GM18951 (cell line): ENCODE data around the gene MOSMO.
"Not testable (repeated sequence)": the region's sequence is repeated elsewhere in the genome, so short reads cannot be mapped to it uniquely, and the experiment has no call there.

ENCODE experiments used
- POLR2A ChIP-seq: IDR thresholded peaks from 4 replicates; pipeline ENCODE4 v1.6.1; 2011; ENCODE audit warnings: mild to moderate bottlenecking; ENCODE audit not compliant: insufficient read length, insufficient read depth; ENCODE audit errors: extremely low read depth
- in situ Hi-C: fragments of 300-500 bp; cut with MboI; formaldehyde crosslinking; loops from one replicate; pipeline ENCODE4 v1.12.0; 2022; ENCODE audit warnings: low sequenced_read_pairs, mixed read lengths, inconsistent platforms; ENCODE audit not compliant: unreplicated experiment

MOSMO gene

DNA sequence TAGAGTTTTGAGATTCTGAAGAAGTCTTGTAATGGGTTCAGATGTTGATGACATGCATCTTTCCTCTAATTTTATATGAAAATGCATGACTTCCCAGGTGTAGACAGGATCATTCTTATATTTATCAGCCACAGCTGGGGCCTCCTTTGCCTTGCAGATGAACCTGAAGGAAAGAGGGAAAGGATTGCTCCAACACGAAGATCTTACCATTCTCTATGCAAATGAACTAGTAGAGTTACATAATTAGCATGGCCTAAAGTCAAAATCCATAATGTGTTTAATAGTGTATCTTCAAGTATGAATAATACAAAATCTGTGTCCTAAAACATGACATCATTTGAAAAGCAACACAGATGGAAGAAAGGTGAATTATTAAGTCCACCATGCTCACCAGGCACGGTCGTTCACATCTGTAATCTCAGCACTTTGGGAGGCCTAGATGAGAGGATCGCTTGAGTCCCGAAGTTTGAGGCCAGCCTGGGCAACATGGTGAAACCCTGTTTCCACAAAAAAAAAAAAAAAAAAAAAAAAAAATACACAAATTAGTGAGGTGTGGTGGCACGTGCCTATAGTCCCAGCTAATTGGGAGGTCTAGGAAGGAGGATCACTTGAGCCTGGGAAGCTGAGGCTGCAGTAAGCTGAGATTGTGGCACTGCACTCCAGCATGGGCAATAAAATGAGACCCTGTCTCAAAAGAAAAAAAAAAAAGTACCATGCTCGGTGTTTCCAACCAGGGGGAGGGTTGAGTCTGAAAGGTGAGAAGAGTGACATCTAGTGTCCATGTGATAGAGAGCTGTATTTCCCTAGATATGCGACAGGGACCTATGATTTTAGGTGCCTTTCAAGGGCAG is 90.7 kb downstream of the MOSMO start:
- in situ Hi-C loops: loop anchor here (25.0 kb wide), 1 partner anchor 286 kb away; no protein-coding TSS in a partner anchor
- TF ChIP-seq POLR2A: no peak

DNA sequence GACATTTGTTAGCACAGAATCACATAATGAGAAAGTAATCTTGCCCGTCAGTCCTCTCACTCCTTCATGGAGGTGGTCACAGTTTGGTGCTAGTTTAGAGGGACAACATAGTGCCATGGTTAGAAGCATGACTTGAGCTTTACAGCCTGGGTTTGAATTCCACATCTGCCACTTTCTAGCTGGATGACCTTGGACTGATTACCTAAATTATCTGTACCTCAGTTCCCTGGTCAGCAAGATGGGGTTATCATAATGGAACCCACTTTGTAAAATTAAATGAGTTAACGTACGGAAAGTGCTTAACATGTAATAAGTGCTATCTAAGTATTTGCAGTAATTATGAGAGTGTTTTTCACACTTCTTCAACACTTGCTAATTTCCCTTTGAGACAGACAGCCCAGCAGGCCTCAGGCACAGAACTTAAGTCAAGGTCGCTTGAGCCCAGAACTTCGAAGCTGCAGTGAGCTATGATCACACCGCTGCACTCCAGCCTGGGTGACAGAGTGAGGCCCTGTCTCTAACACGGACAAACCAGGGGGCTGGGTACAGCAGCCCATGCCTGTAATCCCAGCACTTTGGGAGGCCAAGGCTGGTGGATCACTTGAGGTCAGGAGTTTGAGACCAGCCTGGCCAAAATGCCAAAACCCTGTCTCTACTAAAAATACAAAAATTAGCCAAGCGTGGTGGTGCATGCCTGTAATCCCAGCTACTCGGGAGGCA is 91.5 kb downstream of the MOSMO start:
- no peak for TF ChIP-seq POLR2A
- in situ Hi-C loops: loop anchor here (25.0 kb wide), 1 partner anchor 287 kb away; no protein-coding TSS in a partner anchor

DNA sequence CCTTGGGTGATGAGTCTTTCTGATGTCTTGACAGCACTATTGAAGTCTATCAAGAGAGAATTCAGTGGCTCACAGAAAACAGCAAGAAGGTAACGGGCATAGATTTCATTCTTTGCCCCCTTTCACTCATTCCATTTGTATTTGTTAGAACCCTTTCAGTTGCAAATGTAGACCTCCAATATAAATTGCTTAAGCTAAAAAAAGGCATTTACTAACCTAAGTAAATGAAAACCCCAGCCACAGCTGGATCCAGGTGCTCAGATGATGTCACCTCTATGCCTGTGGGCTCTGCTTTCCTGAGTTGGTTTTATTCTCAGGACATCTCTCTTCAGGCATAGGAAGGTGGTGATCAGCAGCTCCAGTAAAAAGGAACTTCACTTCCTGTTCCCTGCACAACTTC is 95.5 kb downstream of the MOSMO start:
- TF ChIP-seq POLR2A: no peak
- in situ Hi-C loops: no loop called here

DNA sequence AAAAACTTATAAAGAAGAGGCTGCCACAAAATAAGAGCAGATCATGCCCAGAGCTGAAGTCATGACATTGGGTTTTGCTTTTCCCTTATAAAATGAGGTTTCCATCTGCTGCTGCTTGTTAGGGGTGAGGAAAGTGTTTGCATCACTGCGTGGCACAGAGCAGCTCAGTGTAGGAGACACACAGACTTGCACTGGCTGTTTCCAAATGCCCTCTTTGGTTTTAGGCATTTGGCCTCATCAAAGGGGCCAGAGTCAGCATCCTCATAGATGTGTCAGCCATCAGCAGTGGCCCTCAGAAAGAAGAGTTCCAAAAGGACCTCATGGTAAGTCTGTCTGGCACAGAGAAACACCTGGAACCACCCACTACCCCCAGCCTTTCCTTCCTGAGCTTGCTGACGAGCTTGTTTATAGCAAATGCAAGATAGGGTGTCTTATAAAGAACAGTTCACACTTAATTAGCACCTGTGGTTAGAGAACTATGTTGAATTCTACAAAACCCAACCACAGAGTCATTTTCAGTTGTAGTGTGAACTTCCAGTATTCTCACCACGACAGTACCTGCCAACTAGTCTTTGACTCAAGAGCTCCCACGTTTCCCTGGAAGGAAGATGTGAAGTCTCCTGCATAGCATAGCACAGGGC is 101.5 kb downstream of the MOSMO start:
- in situ Hi-C loops: no loop called here
- TF ChIP-seq POLR2A: no peak

DNA sequence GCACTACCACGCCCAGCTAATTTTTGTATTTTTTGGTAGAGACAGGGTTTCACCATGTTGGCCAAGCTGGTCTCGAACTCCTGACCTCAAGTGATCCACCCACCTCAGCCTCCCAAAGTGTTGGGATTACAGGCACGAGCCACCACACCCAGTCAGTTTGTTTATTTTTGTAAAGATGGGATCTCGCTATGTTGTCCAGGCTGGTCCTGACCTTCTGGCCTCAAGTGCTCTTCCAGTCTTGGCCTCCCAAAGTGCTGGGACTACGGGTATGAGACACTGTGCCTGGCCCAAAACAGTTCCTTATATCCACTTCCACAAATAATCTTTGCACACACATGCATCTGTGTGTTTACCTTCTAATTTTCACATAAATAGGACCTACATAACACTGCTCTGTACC is 103.7 kb downstream of the MOSMO start:
- in situ Hi-C loops: not testable (repeated sequence)

DNA sequence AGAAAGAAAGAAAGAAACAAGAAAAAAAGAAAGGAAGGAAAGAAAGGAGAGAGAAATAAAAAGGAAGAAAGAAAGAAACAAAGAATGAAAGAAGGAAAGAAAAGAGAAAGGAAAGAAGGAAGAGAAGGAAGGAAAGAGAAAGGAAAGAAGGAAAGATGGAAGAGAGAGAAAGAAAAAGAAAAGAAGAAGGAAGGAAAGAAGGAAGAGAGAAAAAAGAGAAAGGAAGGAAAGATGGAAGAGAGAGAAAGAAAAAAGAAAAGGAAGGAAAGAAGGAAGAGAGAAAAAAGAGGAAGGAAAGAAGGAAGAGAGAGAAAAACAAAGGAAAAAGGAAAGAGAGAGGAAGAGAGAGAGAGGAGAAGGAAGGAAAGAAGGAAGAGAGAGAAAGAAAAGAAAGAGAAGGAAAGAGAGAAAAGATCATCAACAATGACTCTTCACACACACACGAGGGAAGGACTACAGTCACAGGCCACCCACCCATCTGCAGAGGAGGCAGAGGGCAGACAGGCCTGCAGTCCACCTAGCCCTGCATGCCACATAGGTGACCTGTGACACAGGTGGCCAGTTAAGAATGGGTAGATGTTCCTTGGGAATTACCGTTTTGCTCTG is 108.3 kb downstream of the MOSMO start:
- in situ Hi-C loops: no loop called here
- TF ChIP-seq POLR2A: no peak

DNA sequence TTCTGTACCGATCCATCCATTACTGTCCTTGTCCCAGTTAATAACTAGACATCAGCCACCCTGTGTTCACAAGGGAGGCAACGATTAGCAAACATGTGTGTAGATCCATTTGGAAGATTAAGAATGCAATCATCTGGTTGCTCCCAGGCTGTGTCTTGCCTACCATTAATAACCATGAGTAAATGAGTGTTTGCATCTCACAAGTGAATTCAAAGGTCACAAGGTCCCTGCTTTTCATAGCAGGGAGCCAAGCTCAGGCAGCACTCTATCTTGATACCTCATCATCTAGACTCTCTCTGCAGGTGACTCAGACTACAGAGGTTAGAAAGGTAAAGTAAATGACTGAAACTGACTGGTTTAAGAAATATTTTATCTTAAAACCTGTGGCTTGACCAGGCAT is 109.7 kb downstream of the MOSMO start:
- in situ Hi-C loops: no loop called here
- no peak for TF ChIP-seq POLR2A

DNA sequence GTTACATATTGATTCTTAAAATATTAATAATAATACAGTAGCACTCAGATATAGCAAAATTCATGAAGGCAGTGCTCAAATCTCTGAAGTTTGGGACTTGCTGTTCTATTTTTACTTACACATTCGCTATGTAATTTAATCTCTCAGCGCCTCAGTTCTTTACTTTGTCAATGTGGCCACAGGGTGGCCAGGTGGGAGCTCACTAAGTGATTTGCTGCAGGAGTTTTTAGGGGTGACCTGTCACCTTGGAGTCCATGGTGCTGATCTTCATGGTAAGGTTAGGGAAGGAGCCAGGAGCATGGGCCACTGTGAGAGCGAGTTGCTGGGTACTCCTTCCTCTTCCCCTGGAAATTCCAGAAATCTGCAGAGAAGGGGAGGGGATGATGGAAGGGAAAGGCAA is 112.5 kb downstream of the MOSMO start:
- in situ Hi-C loops: no loop called here
- TF ChIP-seq POLR2A: no peak

DNA sequence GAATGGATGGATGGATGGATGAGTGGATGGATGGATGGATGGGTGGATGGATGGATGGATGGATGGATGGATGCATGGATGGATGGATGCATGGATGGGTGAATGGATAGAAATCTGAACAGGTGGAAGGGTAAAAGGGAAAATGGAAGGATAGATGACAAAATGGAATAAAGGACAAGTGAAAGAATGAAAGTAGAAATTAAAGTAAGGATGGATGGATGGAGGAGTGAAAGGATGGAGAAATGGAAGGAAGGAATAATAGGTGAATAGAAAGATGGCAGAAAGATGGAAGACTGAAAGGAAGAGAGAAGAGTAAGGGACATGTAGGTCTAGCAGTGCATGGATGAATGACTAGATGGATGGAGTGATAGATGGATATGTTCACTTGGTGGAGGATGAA is 114.3 kb downstream of the MOSMO start:
- no peak for TF ChIP-seq POLR2A
- in situ Hi-C loops: no loop called here

DNA sequence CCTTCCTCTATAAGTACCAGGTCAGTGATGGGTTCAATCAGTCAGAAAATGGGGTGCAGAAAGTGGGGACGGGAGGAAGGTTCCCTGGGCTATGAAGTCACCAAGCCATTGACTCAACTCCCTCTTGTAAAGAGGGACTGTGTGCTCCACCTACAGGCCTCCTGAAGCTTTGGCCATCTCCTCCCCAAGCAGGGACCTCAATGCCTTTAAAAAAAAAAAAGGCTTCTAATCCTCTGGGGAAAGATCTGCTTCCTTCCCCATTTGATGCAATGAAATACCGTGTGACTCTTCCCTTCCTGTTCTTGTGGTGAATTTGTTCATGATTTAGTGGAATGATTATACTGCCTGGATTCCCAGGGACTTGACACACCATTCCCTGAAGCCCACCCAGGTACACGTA is 115.2 kb downstream of the MOSMO start:
- TF ChIP-seq POLR2A: no peak
- in situ Hi-C loops: no loop called here

DNA sequence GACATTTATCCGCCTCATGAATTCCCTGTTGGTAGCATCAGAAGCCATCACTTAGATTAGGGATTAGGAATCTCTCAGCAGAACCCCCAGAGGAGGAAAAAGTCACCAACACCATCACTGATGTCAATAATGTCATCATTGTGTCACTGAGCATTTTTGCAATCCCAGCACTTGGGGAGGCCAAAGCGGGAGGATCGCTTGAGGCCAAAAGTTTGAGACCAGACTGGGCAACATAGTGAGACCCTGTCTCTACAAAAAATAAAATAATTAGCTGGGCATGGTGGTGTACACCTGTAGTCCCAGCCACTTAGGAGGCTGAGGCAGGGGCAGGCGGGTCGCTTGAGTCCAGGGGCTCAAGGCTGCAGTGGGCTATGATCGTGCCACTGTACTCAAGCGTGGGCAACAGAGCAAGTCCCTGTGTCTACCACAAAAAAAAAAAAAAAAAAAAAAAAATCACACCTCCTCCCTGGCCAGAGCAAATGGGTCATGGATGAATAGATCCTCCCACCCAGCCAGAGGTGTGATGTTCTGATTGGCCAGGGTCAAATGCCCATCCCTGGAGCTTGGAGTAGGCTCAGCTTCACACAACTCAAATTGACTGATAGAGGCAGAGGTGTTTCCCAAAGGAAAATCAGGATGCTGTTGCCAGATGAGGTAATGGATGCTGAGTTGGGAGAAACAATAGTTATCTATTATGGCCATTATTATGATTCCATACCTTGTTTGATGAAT is 116.0 kb downstream of the MOSMO start:
- in situ Hi-C loops: no loop called here
- TF ChIP-seq POLR2A: no peak

DNA sequence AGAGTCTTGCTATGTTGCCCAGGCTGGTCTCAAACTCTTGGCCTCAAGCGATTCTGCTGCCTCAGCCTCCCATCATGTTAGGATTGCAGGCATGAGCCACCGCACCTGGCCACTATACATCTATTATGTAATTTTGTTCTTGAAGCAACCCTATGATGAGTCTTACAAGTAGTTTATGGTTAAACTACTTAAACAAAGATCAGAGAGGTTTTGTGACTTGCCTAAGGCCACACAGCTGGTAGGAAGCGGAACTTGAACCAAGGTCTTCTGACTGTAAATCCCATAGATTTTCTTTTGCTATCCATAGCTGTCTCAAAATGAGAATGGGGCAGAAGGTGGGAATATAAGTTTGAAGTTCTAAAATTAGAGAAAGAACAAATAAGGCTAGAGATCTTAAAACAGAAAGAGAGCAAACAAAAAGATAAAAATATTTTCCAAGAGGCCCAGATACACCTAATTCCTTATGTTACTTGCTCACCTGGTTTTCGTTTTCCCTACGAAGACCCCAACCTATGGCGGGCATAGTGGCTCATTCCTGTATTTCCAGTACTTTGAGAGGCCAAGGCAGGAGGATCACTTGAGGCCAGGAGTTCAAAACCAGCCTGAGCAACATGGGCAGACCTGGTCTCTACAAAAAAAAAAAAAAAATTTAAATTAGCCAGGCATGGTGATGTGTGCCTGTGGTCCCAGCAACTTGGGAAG is 116.8 kb downstream of the MOSMO start:
- in situ Hi-C loops: no loop called here
- no peak for TF ChIP-seq POLR2A
